H9 (cell line): ENCODE measurements around the gene HAUS7. TPM values are rescaled to one million over a fixed set of nuclear protein-coding genes. Genes with fewer than 3 reads are reported as not detected.

Experiments
- DNase-seq: peaks from one replicate; pipeline ENCODE4 v3.0.0-alpha.2; 2017
- H2AFZ ChIP-seq: one replicate; pipeline ENCODE4 v1.6.1; 2013; ENCODE audit warnings: mild to moderate bottlenecking, low read length, control low read depth, moderate library complexity
- H2AK5ac ChIP-seq: 2 replicates; pipeline ENCODE4 v1.6.1; 2013; ENCODE audit warnings: low read length, control low read depth, mixed read lengths; ENCODE audit not compliant: insufficient read length
- H2BK120ac ChIP-seq: one replicate; pipeline ENCODE4 v1.6.1; 2013; ENCODE audit warnings: low read depth, mild to moderate bottlenecking, low read length, control low read depth, inconsistent platforms; ENCODE audit not compliant: poor library complexity, severe bottlenecking
- H2BK12ac ChIP-seq: 2 replicates; pipeline ENCODE4 v1.6.1; 2013; ENCODE audit warnings: low read length, control low read depth, mixed read lengths, low read depth; ENCODE audit not compliant: insufficient read length
- H2BK15ac ChIP-seq: 2 replicates; pipeline ENCODE4 v1.6.1; 2013; ENCODE audit warnings: low read depth, low read length, control low read depth
- H2BK20ac ChIP-seq: one replicate; pipeline ENCODE4 v1.6.1; 2013; ENCODE audit warnings: low read depth, mild to moderate bottlenecking, low read length, control low read depth, inconsistent platforms; ENCODE audit not compliant: poor library complexity, severe bottlenecking
- H2BK5ac ChIP-seq: 2 replicates; pipeline ENCODE4 v1.6.1; 2013; ENCODE audit warnings: low read length, control low read depth, mixed read lengths; ENCODE audit not compliant: insufficient read length
- H3K14ac ChIP-seq: 2 replicates; pipeline ENCODE4 v1.6.1; 2013; ENCODE audit warnings: low read length, control low read depth; ENCODE audit not compliant: insufficient read depth
- H3K18ac ChIP-seq: 2 replicates; pipeline ENCODE4 v1.6.1; 2013; ENCODE audit warnings: low read depth, mild to moderate bottlenecking, mixed read lengths, low read length, control low read depth; ENCODE audit not compliant: insufficient read length
- H3K23ac ChIP-seq: 2 replicates; pipeline ENCODE4 v1.6.1; 2013; ENCODE audit warnings: low read length, control low read depth, mixed read lengths, low read depth; ENCODE audit not compliant: insufficient read length
- H3K23me2 ChIP-seq: 2 replicates; pipeline ENCODE4 v1.6.1; 2013; ENCODE audit warnings: low read depth, mild to moderate bottlenecking, mixed read lengths, low read length, control low read depth; ENCODE audit not compliant: insufficient read length, poor library complexity, severe bottlenecking
- H3K27ac ChIP-seq: 2 replicates; pipeline ENCODE4 v1.5.1; 2013; ENCODE audit warnings: low read length, control low read depth, mixed read lengths, low read depth; ENCODE audit not compliant: insufficient read length
- H3K27me3 ChIP-seq: 2 replicates; pipeline ENCODE4 v1.6.1; 2013; ENCODE audit warnings: low read length, control low read depth, inconsistent platforms; ENCODE audit not compliant: insufficient read depth
- H3K4ac ChIP-seq: 2 replicates; pipeline ENCODE4 v1.6.1; 2013; ENCODE audit warnings: low read depth, mild to moderate bottlenecking, control low read depth, inconsistent platforms, low read length, moderate library complexity
- H3K4me1 ChIP-seq: 2 replicates; pipeline ENCODE4 v1.6.1; 2013; ENCODE audit warnings: low read length, control low read depth, inconsistent platforms; ENCODE audit not compliant: insufficient read depth
- H3K4me2 ChIP-seq: 2 replicates; pipeline ENCODE4 v1.6.1; 2013; ENCODE audit warnings: low read length, control low read depth, mixed read lengths; ENCODE audit not compliant: insufficient read length, insufficient read depth
- H3K56ac ChIP-seq: 2 replicates; pipeline ENCODE4 v1.6.1; 2013; ENCODE audit warnings: low read depth, mild to moderate bottlenecking, mixed read lengths, low read length, control low read depth; ENCODE audit not compliant: insufficient read length
- H3K79me1 ChIP-seq: 2 replicates; pipeline ENCODE4 v1.6.1; 2013; ENCODE audit warnings: low read depth, mild to moderate bottlenecking, moderate library complexity, low read length, control low read depth, inconsistent platforms; ENCODE audit not compliant: insufficient read depth, poor library complexity, severe bottlenecking
- H3K79me2 ChIP-seq: 2 replicates; pipeline ENCODE4 v1.6.1; 2013; ENCODE audit warnings: low read length, control low read depth, inconsistent platforms; ENCODE audit not compliant: insufficient read depth
- H3K9ac ChIP-seq: 2 replicates; pipeline ENCODE4 v1.6.1; 2013; ENCODE audit warnings: low read length, control low read depth, mixed read lengths; ENCODE audit not compliant: insufficient read length; ENCODE audit errors: extremely low read depth
- H3K9me3 ChIP-seq: one replicate; pipeline ENCODE4 v1.6.1; 2013; ENCODE audit warnings: low read depth, low read length, inconsistent platforms; ENCODE audit not compliant: control insufficient read depth
- H3T11ph ChIP-seq: one replicate; pipeline ENCODE4 v1.6.1; 2013; ENCODE audit warnings: mild to moderate bottlenecking, low read length, control low read depth, inconsistent platforms
- H4K20me1 ChIP-seq: one replicate; pipeline ENCODE4 v1.6.1; 2013; ENCODE audit not compliant: control insufficient read depth, insufficient read length, insufficient read depth
- H4K5ac ChIP-seq: 2 replicates; pipeline ENCODE4 v1.6.1; 2013; ENCODE audit warnings: low read depth, mild to moderate bottlenecking, mixed read lengths, low read length, control low read depth; ENCODE audit not compliant: insufficient read length
- H4K8ac ChIP-seq: replicated peaks from 2 replicates; pipeline ENCODE4 v1.6.1; 2013; ENCODE audit warnings: low read length, control low read depth, mixed read lengths, low read depth; ENCODE audit not compliant: insufficient read length
- H4K91ac ChIP-seq: 2 replicates; pipeline ENCODE4 v1.6.1; 2013; ENCODE audit warnings: low read depth, mild to moderate bottlenecking, moderate library complexity, mixed read lengths, low read length, control low read depth; ENCODE audit not compliant: insufficient read length
- H3K27ac Mint-ChIP-seq, 3 experiments: 2 replicates in 2 of 3; 3 replicates in 1 of 3; pipeline ENCODE4 v1.8.0; 2020 to 2021; ENCODE audit warnings: mixed read lengths in 3 of 3, mild to moderate bottlenecking in 1 of 3, moderate library complexity in 1 of 3
- H3K27me3 Mint-ChIP-seq: 2 replicates; pipeline ENCODE4 v1.8.0; 2021; ENCODE audit warnings: low read depth, mild to moderate bottlenecking, moderate library complexity, mixed read lengths
- H3K36me3 Mint-ChIP-seq, 3 experiments: 2 replicates in 2 of 3; 3 replicates in 1 of 3; pipeline ENCODE4 v1.8.0; 2020 to 2021; ENCODE audit warnings: low read depth in 3 of 3, mixed read lengths in 3 of 3; ENCODE audit not compliant: insufficient read depth in 1 of 3
- H3K4me1 Mint-ChIP-seq, 2 experiments: 2 replicates each; pipeline ENCODE4 v1.8.0; 2020; ENCODE audit warnings: mixed read lengths in 2 of 2
- H3K4me3 Mint-ChIP-seq, 2 experiments: 2 replicates in 1 of 2; 3 replicates in 1 of 2; pipeline ENCODE4 v1.8.0; 2020 to 2021; ENCODE audit warnings: mild to moderate bottlenecking in 2 of 2, mixed read lengths in 2 of 2, moderate library complexity in 1 of 2
- H3K9me3 Mint-ChIP-seq, 2 experiments: 2 replicates in 1 of 2; 3 replicates in 1 of 2; pipeline ENCODE4 v1.8.0; 2020; ENCODE audit warnings: mild to moderate bottlenecking in 2 of 2, mixed read lengths in 2 of 2, moderate library complexity in 1 of 2
- WGBS: extraction: QIAGEN DNeasy Blood & Tissue Kit; methylation state at CpG from one replicate; pipeline ENCODE4 v1.1.7; 2013; ENCODE audit warnings: missing lambda C conversion rate, low lambda C conversion rate, mixed read lengths; ENCODE audit not compliant: insufficient read length; ENCODE audit errors: extremely low coverage; 5-methylcytosine and 5-hydroxymethylcytosine counted together
- total RNA-seq: library from RNA; stranded (reverse); gene quantifications from 2 replicates; pipeline ENCODE4 v1.2.1, GENCODE V29; 2021
- TF ChIP-seq, protein P1 (sequence below): fragments of 200-600 bp; sonication (generic); conservative IDR thresholded peaks from 3 replicates; pipeline ENCODE4 v1.8.0; 2021; ENCODE audit warnings: antibody characterized with exemption, mild to moderate bottlenecking

Gene HAUS7
- total RNA-seq, 1 experiment from 2014 or later: 45.3 TPM

DNA sequence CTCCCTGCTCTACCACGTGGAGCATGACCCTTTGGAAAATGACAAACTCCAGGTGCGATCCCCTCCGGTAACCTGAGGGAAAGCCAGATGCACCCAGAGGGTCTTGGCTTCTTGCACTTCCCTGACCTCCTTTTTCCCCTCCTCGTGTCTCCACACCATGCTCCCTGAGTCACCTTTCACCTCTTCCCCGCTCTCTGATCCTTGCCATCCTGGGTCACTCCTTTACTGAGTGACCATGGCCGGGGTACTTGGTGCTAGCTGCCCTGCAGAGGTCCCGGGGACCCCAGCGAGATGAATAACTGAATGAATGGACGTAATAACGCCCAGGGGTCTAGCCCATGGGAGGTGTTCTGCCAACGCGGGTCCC lies 59.5 kb downstream of the HAUS7 start:
- Histone ChIP-seq H4K20me1 (no peaks in the 10 kb centered on the region), H4K91ac (no peak overlapping the region), H3K23ac (no peak overlapping the region), H3K56ac (no peak overlapping the region), H3K9me3 (peaks cover 25% of the 10 kb centered on the region), H3K23me2 (no peaks in the 10 kb centered on the region), H2BK5ac (no peak overlapping the region), H3K4ac (no peak overlapping the region), H3K27ac (no peak overlapping the region), H3T11ph (no peak overlapping the region), H3K4me2 (peak overlapping the region; percentile 46), H2BK120ac (no peak overlapping the region), H2AFZ (no peak overlapping the region), H2BK15ac (no peak overlapping the region), H2AK5ac (no peak overlapping the region), H3K18ac (no peak overlapping the region), H4K8ac (no peak overlapping the region), H3K27me3 (peaks cover 7% of the 10 kb centered on the region; the same call in 1 of the 2 replicates), H2BK12ac (no peak overlapping the region), H3K14ac (no peak overlapping the region), H3K9ac (no peak overlapping the region), H4K5ac (no peak overlapping the region), H2BK20ac (no peak overlapping the region), H3K79me1 (no peaks in the 10 kb centered on the region), H3K4me1 (no peaks in the 10 kb centered on the region), H3K79me2 (no peaks in the 10 kb centered on the region)
- Mint-ChIP-seq H3K9me3 (peaks cover 63 to 77% of the 10 kb centered on the region in 2 experiments), H3K36me3 (peaks cover 8 to 10% (median 10%) of the 10 kb centered on the region in 3 experiments; a peak in 4 of 7 replicates), H3K4me1 (peaks cover 7 to 8% of the 10 kb centered on the region in 2 experiments; a peak in 2 of 4 replicates), H3K27me3 (peaks cover 42% of the 10 kb centered on the region), H3K4me3 (peak overlapping the region; percentile 56 to 75), H3K27ac (no peak overlapping the region; a peak in 1 of 7 replicates)
- DNase-seq: no peak
- TF ChIP-seq, protein P1, sequence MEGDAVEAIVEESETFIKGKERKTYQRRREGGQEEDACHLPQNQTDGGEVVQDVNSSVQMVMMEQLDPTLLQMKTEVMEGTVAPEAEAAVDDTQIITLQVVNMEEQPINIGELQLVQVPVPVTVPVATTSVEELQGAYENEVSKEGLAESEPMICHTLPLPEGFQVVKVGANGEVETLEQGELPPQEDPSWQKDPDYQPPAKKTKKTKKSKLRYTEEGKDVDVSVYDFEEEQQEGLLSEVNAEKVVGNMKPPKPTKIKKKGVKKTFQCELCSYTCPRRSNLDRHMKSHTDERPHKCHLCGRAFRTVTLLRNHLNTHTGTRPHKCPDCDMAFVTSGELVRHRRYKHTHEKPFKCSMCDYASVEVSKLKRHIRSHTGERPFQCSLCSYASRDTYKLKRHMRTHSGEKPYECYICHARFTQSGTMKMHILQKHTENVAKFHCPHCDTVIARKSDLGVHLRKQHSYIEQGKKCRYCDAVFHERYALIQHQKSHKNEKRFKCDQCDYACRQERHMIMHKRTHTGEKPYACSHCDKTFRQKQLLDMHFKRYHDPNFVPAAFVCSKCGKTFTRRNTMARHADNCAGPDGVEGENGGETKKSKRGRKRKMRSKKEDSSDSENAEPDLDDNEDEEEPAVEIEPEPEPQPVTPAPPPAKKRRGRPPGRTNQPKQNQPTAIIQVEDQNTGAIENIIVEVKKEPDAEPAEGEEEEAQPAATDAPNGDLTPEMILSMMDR: no peak
- WGBS: no CpG with 5 or more reads among the region's 12 CpGs
